ENCODE results near the gene CCNF. TPM values are rescaled to one million over a fixed set of nuclear protein-coding genes. Genes with fewer than 3 reads are reported as not detected.

Gene CCNF
- total RNA-seq, 2 experiments from 2014 or later: 43.5 TPM

DNA sequence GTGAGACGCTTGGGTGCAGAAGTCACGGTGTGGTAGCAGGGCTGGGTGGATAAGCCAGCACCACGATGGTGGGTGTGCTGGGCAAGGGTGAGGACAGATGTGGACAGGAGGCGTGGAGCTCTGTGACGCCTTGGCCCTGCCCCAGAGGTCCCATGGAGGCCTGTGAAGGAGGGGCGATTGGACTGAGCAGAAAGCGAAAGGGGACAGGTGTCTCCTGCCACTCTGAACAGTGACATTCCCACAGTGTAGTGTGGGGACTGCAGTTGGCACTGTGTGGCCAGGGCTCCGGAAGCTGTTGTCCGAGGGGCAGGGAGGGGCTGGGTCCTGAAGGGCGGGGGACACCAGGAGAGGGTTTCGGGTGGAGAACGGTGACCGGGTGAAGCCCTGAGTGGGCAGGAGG, 53.0 kb downstream of the CCNF start:
- H3K9me3 Mint-ChIP-seq: no peaks in the 10 kb centered on the region
- H3K27me3 Mint-ChIP-seq: no peaks in the 10 kb centered on the region
- no peaks in the 10 kb centered on the region for H3K36me3 Mint-ChIP-seq (ENCODE audit: low read depth)
- no peak overlapping the region for H3K4me3 Mint-ChIP-seq
- ATAC-seq (no peak), DNase-seq (no peak)
- H3K4me1 Mint-ChIP-seq (ENCODE audit: low read depth): peaks cover 18% of the 10 kb centered on the region
- TF ChIP-seq, protein P1, sequence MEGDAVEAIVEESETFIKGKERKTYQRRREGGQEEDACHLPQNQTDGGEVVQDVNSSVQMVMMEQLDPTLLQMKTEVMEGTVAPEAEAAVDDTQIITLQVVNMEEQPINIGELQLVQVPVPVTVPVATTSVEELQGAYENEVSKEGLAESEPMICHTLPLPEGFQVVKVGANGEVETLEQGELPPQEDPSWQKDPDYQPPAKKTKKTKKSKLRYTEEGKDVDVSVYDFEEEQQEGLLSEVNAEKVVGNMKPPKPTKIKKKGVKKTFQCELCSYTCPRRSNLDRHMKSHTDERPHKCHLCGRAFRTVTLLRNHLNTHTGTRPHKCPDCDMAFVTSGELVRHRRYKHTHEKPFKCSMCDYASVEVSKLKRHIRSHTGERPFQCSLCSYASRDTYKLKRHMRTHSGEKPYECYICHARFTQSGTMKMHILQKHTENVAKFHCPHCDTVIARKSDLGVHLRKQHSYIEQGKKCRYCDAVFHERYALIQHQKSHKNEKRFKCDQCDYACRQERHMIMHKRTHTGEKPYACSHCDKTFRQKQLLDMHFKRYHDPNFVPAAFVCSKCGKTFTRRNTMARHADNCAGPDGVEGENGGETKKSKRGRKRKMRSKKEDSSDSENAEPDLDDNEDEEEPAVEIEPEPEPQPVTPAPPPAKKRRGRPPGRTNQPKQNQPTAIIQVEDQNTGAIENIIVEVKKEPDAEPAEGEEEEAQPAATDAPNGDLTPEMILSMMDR (IDR thresholded peaks at IDR 0.05): no peak
- CTCF ChIA-PET: no interaction called here
- POLR2A ChIA-PET: interaction anchor here (0.8 to 1.3 kb wide), 2 partner anchors 12 to 33 kb away, joined by 3 to 4 read pairs; no protein-coding TSS in a partner anchor
- intact Hi-C loops (cut with micrococcal nuclease): no loop called here
- no peak overlapping the region for H3K27ac Mint-ChIP-seq

DNA sequence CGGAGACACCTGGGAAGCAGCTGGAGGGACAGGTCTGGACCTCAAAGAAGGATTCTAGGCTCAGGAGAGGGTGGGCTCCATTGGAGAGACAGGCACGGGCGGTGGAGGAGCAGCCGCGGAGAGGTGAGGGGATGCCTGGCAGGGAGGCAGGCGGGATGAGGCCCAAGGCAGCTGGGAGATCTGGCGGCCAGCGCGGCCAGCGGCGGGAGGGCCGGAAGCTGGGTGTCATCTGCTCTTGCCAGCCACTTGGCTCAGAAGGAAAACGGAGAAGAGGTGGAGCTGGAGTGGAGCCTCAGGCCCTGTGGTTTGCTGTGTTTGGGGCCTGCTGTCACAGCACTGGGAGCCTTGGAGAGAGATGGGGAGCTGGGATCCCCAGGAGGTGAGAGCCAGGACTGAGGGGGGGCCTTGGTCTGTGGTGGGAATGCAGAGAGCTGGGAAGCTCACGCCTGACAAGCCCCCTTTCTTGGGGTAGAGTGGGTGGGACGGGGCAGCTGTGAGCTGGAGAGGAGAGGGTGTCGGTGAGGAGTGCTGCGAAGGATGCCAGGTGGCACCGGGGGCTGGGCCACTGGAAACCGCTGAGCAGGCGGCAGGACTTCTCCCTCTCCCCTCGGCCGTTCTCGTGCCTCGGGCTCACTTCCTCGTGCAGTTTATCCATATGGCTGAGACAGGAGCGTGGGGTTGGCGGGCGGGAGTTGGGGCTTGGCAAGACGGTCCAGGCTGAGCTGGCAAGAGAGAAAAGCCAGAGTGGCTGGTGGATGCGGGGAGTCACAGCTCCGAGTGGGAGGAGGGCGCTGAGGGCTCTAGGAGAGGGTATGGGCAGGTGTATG, 53.7 kb downstream of the CCNF start:
- TF ChIP-seq, protein P1 (IDR thresholded peaks at IDR 0.05): no peak
- ATAC-seq: no peak
- ChIA-PET CTCF (no interaction called here), POLR2A (interaction anchor here (0.8 to 1.3 kb wide), 2 partner anchors 13 to 32 kb away, joined by 3 to 4 read pairs; no protein-coding TSS in a partner anchor)
- no peak overlapping the region for H3K4me3 Mint-ChIP-seq
- H3K36me3 Mint-ChIP-seq (ENCODE audit: low read depth): no peaks in the 10 kb centered on the region
- no peak overlapping the region for H3K27ac Mint-ChIP-seq
- no peak for DNase-seq
- peaks cover 18% of the 10 kb centered on the region for H3K4me1 Mint-ChIP-seq (ENCODE audit: low read depth)
- intact Hi-C loops (cut with micrococcal nuclease): no loop called here
- H3K27me3 Mint-ChIP-seq: no peaks in the 10 kb centered on the region
- no peaks in the 10 kb centered on the region for H3K9me3 Mint-ChIP-seq

DNA sequence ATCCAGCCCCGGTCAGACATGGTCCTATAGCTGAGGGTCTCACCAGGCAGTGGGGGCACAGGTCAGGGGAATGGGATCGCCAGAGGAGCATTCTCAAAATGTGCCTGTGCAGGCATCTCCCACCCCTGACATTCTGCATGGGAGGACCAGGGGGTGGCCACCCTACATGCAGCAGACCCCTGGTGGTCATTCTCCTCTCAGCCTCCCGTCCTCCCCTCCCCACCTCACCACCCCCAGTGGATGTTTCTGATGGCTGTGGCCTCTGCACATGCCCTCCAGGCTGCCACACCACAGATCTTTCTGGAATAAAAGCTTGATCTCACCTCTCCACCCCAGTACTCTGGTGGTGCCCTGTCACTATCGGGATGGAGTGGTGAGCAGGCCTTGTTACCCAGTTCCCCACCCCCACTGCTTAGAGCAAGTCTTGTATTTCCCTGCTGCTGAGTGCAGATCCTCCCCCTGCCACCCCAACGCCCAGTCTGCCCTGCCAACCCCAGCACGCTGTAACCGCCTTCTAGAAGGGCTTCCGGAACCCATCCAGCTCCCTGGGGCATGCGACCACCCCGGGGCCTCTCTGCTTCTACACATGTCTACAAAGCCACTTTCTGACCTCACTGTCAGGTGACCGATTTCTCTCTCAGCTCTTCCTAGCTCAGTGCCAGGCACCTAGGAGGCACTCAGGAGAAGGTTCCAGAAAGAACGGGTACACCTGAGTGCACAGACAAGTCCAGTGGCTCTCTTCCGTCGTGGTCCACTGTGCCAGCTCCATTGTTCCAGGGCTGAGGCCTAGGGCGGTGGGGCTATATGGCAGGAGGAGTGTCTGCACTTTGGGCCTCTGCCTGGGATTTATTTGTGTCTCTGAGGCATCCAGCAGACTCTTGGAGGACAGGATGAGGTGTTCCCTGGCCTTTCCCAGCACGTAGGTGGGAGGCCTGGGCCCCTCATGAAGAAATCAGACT, 55.0 kb downstream of the CCNF start:
- POLR2A ChIA-PET: interaction anchor here (1.1 kb wide), 1 partner anchor 10 kb away, joined by 3 read pairs; no protein-coding TSS in a partner anchor
- no peak overlapping the region for H3K27ac Mint-ChIP-seq
- no peaks in the 10 kb centered on the region for H3K36me3 Mint-ChIP-seq (ENCODE audit: low read depth)
- intact Hi-C loops (cut with micrococcal nuclease): no loop called here
- peaks cover 21% of the 10 kb centered on the region for H3K4me1 Mint-ChIP-seq (ENCODE audit: low read depth)
- no peaks in the 10 kb centered on the region for H3K9me3 Mint-ChIP-seq
- H3K4me3 Mint-ChIP-seq: no peak overlapping the region
- ATAC-seq: no peak
- CTCF ChIA-PET: no interaction called here
- H3K27me3 Mint-ChIP-seq: no peaks in the 10 kb centered on the region
- DNase-seq: no peak
- TF ChIP-seq, protein P1 (IDR thresholded peaks at IDR 0.05): no peak

DNA sequence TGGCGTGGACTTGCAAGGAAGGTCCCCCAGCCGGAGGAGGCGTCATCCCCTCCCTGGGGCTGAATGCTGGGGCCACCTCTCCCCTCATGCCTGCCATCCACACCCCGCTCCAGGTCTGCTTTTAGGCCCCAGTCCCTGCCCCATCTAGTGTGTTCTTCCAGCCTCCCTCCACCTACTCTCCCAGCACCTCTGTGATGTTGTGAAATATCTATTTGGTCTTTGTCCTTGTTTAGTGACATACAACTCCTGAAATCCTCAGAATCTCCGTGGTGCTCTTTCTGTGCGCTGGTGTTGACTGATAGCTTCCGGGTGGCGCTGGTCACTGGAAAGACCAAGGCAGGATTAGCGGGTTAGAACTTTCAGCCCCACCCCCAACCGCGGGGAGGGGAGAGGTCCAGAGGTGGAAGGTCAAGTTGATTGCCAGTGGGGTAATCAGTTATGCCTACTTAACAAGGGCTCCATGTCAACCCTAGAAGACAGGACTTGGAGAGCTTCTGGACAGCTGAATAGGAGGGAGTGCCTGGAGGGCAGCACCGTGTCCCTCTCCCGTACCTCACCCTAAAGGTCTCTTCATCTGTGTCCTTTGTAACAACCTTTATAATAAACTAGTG, 55.8 kb downstream of the CCNF start:
- H3K36me3 Mint-ChIP-seq (ENCODE audit: low read depth): no peaks in the 10 kb centered on the region
- ChIA-PET POLR2A (interaction anchor here (1.0 kb wide), 1 partner anchor 38 kb away, joined by 4 read pairs; no protein-coding TSS in a partner anchor), CTCF (no interaction called here)
- H3K27me3 Mint-ChIP-seq: no peaks in the 10 kb centered on the region
- TF ChIP-seq, protein P1 (IDR thresholded peaks at IDR 0.05): no peak
- intact Hi-C loops (cut with micrococcal nuclease): no loop called here
- no peak overlapping the region for H3K27ac Mint-ChIP-seq
- ATAC-seq (no peak), DNase-seq (no peak)
- peaks cover 21% of the 10 kb centered on the region for H3K4me1 Mint-ChIP-seq (ENCODE audit: low read depth)
- H3K4me3 Mint-ChIP-seq: no peak overlapping the region
- no peaks in the 10 kb centered on the region for H3K9me3 Mint-ChIP-seq

Measured in activated CD8-positive, alpha-beta T cell treated with anti-CD3 and anti-CD28 coated beads for 36 hours (primary cell).